ENCODE results near the gene CATSPER4.

The CATSPER4 gene

DNA sequence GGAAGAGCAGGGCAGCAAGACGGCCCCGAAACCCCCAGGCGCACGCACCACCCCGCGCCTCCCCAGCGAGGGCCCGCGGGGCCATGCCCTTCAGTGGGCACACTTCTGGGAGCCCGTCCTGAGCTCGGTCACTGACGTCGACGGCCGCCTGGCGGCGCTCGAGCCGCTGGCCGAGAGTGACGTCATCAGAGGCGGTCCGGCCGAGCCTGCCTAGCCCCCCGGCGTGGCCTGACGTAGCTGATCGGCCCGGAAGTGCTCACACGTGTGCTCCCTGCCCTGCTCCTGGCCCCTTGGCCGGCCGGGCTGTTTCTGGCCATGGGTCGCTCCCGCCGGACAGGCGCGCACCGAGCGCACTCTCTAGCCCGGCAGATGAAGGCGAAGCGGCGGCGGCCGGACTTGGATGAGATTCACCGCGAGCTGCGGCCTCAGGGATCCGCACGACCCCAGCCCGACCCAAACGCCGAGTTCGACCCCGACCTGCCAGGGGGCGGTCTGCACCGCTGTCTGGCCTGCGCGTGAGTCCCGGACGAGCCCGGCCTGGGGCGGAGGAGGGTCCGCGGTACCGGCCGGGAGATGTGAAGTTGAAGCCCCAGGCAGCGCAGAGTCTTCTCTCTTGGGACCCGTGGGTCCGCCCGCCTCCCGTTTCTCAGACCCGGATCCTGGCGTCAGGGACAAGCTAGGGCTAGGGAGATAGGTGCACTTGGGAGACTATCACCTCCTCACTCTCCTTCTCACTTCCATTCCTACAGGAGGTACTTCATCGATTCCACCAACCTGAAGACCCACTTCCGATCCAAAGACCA is 20.5 kb upstream of the CATSPER4 start, which contains the start of gene ZNF593:
Gene ZNF593 (plus strand): TSS at position 240 of the 803 bp plus-strand sequence. CDS start 76 bp downstream, at position 316.
- Histone ChIP-seq H3K36me3 (replicated peaks; ENCODE audit: insufficient read depth, low read length) (no peaks in the 10 kb centered on the region), H3K4me3 (ENCODE audit: low read length) (peak within 1 kb of the TSS; percentile 90), H4K20me1 (ENCODE audit: insufficient read depth, low read length) (no peaks in the 10 kb centered on the region), H3K9ac (ENCODE audit: low read length) (peak within 1 kb of the TSS; percentile 90), H3F3A (ENCODE audit: insufficient read depth, low read length) (no peaks in the 10 kb centered on the region), H3K9me3 (replicated peaks; ENCODE audit: insufficient read depth, low read length) (no peaks in the 10 kb centered on the region), H3K27me3 (replicated peaks; ENCODE audit: insufficient read depth, low read length) (no peaks in the 10 kb centered on the region; the same call in 1 of the 2 replicates), H3K27ac (ENCODE audit: low read length) (peak within 1 kb of the TSS; percentile 30; the same call in 1 of the 2 replicates), H3K79me2 (ENCODE audit: low read length) (peaks cover 14% of the 10 kb centered on the region), H2AFZ (ENCODE audit: low read length) (peak within 1 kb of the TSS; percentile 94), H3K9me2 (replicated peaks; ENCODE audit: insufficient read depth, low read length) (no peaks in the 10 kb centered on the region), H3K4me2 (ENCODE audit: low read depth, low read length) (peak within 1 kb of the TSS; percentile 94), H3K4me1 (ENCODE audit: low read length) (peaks cover 6% of the 10 kb centered on the region; the same call in 1 of the 2 replicates)
- TF ChIP-seq EZH2 (optimal IDR thresholded peaks at IDR 0.05; ENCODE audit: low read depth, low read length), result no peak
- TF ChIP-seq, protein P1, sequence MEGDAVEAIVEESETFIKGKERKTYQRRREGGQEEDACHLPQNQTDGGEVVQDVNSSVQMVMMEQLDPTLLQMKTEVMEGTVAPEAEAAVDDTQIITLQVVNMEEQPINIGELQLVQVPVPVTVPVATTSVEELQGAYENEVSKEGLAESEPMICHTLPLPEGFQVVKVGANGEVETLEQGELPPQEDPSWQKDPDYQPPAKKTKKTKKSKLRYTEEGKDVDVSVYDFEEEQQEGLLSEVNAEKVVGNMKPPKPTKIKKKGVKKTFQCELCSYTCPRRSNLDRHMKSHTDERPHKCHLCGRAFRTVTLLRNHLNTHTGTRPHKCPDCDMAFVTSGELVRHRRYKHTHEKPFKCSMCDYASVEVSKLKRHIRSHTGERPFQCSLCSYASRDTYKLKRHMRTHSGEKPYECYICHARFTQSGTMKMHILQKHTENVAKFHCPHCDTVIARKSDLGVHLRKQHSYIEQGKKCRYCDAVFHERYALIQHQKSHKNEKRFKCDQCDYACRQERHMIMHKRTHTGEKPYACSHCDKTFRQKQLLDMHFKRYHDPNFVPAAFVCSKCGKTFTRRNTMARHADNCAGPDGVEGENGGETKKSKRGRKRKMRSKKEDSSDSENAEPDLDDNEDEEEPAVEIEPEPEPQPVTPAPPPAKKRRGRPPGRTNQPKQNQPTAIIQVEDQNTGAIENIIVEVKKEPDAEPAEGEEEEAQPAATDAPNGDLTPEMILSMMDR (IDR thresholded peaks at IDR 0.05; ENCODE audit: low read length), result peak; percentile 89
- TF ChIP-seq EZH2phosphoT487 (IDR thresholded peaks at IDR 0.05; ENCODE audit: low read length), result no peak
- DNase-seq, result peak; percentile 94

DNA sequence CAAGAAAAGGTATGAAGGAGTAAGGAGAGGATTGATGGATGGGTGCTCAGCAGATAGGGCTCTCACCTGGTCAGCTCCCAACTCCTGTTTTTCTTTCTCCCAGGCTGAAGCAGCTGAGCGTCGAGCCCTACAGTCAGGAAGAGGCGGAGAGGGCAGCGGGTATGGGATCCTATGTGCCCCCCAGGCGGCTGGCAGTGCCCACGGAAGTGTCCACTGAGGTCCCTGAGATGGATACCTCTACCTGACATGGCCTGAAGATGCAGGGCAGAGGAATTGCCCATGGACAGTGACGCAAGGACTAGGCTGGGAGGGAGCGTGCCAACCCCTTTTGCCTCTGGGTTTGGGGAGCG is 20.0 kb upstream of the CATSPER4 start:
- Histone ChIP-seq H3K79me2 (ENCODE audit: low read length) (peaks cover 14% of the 10 kb centered on the region), H3K9me2 (replicated peaks; ENCODE audit: insufficient read depth, low read length) (no peaks in the 10 kb centered on the region), H3F3A (ENCODE audit: insufficient read depth, low read length) (no peaks in the 10 kb centered on the region), H3K4me2 (ENCODE audit: low read depth, low read length) (peak overlapping the region; percentile 94), H3K9ac (ENCODE audit: low read length) (peak overlapping the region; percentile 90), H3K36me3 (replicated peaks; ENCODE audit: insufficient read depth, low read length) (no peaks in the 10 kb centered on the region), H3K9me3 (replicated peaks; ENCODE audit: insufficient read depth, low read length) (no peaks in the 10 kb centered on the region), H3K4me1 (ENCODE audit: low read length) (peaks cover 6% of the 10 kb centered on the region; the same call in 1 of the 2 replicates), H4K20me1 (ENCODE audit: insufficient read depth, low read length) (no peaks in the 10 kb centered on the region), H3K27me3 (replicated peaks; ENCODE audit: insufficient read depth, low read length) (no peaks in the 10 kb centered on the region; the same call in 1 of the 2 replicates), H3K27ac (ENCODE audit: low read length) (no peak overlapping the region), H3K4me3 (ENCODE audit: low read length) (peak overlapping the region; percentile 90), H2AFZ (ENCODE audit: low read length) (peak overlapping the region; percentile 94)
- DNase-seq, result no peak
- TF ChIP-seq EZH2 (optimal IDR thresholded peaks at IDR 0.05; ENCODE audit: low read depth, low read length) (no peak), EZH2phosphoT487 (IDR thresholded peaks at IDR 0.05; ENCODE audit: low read length) (no peak)
- TF ChIP-seq, protein P1 (IDR thresholded peaks at IDR 0.05; ENCODE audit: low read length), result no peak

DNA sequence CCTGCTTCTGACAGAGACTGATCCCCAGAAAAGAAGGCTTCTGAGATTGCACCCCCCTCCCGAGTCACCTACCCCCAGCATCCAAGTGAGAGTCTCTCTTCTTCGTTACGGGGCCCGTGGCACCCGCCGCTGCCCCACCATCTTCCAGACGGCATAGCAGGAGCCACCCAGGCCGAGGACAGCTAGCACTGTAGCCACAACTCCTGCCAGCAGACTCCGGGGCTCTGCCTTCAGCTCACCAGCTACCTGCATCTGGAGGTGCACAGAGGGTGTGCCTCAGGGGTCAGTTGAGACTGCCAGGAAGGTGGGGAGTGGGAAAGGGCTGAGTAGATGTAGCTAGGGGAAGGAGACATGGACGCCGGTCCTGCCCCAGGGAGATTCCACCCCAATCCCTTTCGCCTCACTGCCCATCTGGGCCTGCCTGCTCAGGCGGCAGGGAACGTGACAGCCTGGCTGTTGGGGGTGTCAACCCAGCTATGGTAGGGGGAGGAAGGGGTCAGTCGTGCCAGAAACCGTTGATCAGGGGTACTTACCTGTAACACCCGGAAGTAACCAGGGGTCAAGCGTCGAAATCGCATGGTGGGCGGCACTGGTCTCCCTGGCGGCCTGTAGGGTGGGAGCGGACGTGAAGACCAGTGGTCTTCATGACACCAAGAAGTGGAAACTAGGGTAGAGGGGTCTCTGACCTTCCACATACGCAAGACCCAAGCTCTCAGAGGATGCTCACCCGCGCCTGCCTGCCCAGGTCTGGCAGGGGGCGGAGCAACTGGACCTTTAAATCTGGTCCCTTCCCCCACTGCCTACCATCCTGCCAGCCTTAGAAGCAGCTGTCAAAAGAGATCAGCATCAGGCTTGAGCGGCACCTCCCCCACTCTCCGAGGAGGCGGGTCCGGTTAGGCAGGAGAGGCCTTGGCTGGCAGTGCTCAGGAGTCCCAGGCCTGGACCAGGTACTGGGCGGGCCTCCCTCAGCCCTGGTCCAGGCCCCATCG is 19.0 kb upstream of the CATSPER4 start, which contains the start of gene ZNF593OS:
Gene ZNF593OS (minus strand): TSS at position 749 of the 989 bp plus-strand sequence. CDS start 171 bp downstream, at position 578.
- no peak for DNase-seq
- Histone ChIP-seq H3K9me2 (replicated peaks; ENCODE audit: insufficient read depth, low read length) (no peaks in the 10 kb centered on the region), H3K9ac (ENCODE audit: low read length) (no peak within 1 kb of the TSS; the same call in 1 of the 2 replicates), H3F3A (ENCODE audit: insufficient read depth, low read length) (no peaks in the 10 kb centered on the region), H3K27me3 (replicated peaks; ENCODE audit: insufficient read depth, low read length) (no peaks in the 10 kb centered on the region; the same call in 1 of the 2 replicates), H3K79me2 (ENCODE audit: low read length) (peaks cover 14% of the 10 kb centered on the region), H3K4me3 (ENCODE audit: low read length) (peak within 1 kb of the TSS; percentile 90), H3K4me1 (ENCODE audit: low read length) (peaks cover 6% of the 10 kb centered on the region; the same call in 1 of the 2 replicates), H2AFZ (ENCODE audit: low read length) (no peak within 1 kb of the TSS), H3K27ac (ENCODE audit: low read length) (no peak within 1 kb of the TSS), H3K36me3 (replicated peaks; ENCODE audit: insufficient read depth, low read length) (no peaks in the 10 kb centered on the region), H3K4me2 (ENCODE audit: low read depth, low read length) (peak within 1 kb of the TSS; percentile 94; the same call in 1 of the 2 replicates), H3K9me3 (replicated peaks; ENCODE audit: insufficient read depth, low read length) (no peaks in the 10 kb centered on the region), H4K20me1 (ENCODE audit: insufficient read depth, low read length) (no peaks in the 10 kb centered on the region)
- TF ChIP-seq, protein P1 (IDR thresholded peaks at IDR 0.05; ENCODE audit: low read length), result no peak
- TF ChIP-seq EZH2 (optimal IDR thresholded peaks at IDR 0.05; ENCODE audit: low read depth, low read length) (no peak), EZH2phosphoT487 (IDR thresholded peaks at IDR 0.05; ENCODE audit: low read length) (no peak)
